Measurements from ENCODE around the gene SDK2.

- TF ChIP-seq CTCF (conservative IDR thresholded peaks at IDR 0.05; ENCODE audit: low read depth in 2 of 2) (no peak), POLR2AphosphoS5 (IDR thresholded peaks at IDR 0.05; ENCODE audit: low read depth) (no peak), EZH2phosphoT487 (IDR thresholded peaks at IDR 0.05; ENCODE audit: unreplicated experiment) (no peak), CREB1 (CRISPR knock-in tag; IDR thresholded peaks at IDR 0.05; ENCODE audit: low read depth) (no peak), JUNB (IDR thresholded peaks at IDR 0.05; ENCODE audit: unreplicated experiment) (no peak), EZH2 (IDR thresholded peaks at IDR 0.05; ENCODE audit: low read depth, unreplicated experiment) (no peak)
- TF ChIP-seq, protein P1, sequence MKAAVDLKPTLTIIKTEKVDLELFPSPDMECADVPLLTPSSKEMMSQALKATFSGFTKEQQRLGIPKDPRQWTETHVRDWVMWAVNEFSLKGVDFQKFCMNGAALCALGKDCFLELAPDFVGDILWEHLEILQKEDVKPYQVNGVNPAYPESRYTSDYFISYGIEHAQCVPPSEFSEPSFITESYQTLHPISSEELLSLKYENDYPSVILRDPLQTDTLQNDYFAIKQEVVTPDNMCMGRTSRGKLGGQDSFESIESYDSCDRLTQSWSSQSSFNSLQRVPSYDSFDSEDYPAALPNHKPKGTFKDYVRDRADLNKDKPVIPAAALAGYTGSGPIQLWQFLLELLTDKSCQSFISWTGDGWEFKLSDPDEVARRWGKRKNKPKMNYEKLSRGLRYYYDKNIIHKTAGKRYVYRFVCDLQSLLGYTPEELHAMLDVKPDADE (IDR thresholded peaks at IDR 0.05): no peak
- TF ChIP-seq, protein P2, sequence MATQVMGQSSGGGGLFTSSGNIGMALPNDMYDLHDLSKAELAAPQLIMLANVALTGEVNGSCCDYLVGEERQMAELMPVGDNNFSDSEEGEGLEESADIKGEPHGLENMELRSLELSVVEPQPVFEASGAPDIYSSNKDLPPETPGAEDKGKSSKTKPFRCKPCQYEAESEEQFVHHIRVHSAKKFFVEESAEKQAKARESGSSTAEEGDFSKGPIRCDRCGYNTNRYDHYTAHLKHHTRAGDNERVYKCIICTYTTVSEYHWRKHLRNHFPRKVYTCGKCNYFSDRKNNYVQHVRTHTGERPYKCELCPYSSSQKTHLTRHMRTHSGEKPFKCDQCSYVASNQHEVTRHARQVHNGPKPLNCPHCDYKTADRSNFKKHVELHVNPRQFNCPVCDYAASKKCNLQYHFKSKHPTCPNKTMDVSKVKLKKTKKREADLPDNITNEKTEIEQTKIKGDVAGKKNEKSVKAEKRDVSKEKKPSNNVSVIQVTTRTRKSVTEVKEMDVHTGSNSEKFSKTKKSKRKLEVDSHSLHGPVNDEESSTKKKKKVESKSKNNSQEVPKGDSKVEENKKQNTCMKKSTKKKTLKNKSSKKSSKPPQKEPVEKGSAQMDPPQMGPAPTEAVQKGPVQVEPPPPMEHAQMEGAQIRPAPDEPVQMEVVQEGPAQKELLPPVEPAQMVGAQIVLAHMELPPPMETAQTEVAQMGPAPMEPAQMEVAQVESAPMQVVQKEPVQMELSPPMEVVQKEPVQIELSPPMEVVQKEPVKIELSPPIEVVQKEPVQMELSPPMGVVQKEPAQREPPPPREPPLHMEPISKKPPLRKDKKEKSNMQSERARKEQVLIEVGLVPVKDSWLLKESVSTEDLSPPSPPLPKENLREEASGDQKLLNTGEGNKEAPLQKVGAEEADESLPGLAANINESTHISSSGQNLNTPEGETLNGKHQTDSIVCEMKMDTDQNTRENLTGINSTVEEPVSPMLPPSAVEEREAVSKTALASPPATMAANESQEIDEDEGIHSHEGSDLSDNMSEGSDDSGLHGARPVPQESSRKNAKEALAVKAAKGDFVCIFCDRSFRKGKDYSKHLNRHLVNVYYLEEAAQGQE (IDR thresholded peaks at IDR 0.05; ENCODE audit: unreplicated experiment): no peak
- TF ChIP-seq, protein P3, sequence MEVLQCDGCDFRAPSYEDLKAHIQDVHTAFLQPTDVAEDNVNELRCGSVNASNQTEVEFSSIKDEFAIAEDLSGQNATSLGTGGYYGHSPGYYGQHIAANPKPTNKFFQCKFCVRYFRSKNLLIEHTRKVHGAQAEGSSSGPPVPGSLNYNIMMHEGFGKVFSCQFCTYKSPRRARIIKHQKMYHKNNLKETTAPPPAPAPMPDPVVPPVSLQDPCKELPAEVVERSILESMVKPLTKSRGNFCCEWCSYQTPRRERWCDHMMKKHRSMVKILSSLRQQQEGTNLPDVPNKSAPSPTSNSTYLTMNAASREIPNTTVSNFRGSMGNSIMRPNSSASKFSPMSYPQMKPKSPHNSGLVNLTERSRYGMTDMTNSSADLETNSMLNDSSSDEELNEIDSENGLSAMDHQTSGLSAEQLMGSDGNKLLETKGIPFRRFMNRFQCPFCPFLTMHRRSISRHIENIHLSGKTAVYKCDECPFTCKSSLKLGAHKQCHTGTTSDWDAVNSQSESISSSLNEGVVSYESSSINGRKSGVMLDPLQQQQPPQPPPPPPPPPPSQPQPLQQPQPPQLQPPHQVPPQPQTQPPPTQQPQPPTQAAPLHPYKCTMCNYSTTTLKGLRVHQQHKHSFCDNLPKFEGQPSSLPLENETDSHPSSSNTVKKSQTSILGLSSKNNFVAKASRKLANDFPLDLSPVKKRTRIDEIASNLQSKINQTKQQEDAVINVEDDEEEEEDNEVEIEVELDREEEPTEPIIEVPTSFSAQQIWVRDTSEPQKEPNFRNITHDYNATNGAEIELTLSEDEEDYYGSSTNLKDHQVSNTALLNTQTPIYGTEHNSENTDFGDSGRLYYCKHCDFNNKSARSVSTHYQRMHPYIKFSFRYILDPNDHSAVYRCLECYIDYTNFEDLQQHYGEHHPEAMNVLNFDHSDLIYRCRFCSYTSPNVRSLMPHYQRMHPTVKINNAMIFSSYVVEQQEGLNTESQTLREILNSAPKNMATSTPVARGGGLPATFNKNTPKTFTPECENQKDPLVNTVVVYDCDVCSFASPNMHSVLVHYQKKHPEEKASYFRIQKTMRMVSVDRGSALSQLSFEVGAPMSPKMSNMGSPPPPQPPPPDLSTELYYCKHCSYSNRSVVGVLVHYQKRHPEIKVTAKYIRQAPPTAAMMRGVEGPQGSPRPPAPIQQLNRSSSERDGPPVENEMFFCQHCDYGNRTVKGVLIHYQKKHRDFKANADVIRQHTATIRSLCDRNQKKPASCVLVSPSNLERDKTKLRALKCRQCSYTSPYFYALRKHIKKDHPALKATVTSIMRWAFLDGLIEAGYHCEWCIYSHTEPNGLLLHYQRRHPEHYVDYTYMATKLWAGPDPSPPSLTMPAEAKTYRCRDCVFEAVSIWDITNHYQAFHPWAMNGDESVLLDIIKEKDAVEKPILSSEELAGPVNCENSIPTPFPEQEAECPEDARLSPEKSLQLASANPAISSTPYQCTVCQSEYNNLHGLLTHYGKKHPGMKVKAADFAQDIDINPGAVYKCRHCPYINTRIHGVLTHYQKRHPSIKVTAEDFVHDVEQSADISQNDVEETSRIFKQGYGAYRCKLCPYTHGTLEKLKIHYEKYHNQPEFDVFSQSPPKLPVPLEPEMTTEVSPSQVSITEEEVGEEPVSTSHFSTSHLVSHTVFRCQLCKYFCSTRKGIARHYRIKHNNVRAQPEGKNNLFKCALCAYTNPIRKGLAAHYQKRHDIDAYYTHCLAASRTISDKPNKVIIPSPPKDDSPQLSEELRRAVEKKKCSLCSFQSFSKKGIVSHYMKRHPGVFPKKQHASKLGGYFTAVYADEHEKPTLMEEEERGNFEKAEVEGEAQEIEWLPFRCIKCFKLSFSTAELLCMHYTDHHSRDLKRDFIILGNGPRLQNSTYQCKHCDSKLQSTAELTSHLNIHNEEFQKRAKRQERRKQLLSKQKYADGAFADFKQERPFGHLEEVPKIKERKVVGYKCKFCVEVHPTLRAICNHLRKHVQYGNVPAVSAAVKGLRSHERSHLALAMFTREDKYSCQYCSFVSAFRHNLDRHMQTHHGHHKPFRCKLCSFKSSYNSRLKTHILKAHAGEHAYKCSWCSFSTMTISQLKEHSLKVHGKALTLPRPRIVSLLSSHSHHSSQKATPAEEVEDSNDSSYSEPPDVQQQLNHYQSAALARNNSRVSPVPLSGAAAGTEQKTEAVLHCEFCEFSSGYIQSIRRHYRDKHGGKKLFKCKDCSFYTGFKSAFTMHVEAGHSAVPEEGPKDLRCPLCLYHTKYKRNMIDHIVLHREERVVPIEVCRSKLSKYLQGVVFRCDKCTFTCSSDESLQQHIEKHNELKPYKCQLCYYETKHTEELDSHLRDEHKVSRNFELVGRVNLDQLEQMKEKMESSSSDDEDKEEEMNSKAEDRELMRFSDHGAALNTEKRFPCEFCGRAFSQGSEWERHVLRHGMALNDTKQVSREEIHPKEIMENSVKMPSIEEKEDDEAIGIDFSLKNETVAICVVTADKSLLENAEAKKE (CRISPR knock-in tag; IDR thresholded peaks at IDR 0.05): no peak
Measured at GRCh38 chr17:73389411-73389810, 254.8 kb downstream of the SDK2 start.
